Right lobe of liver (tissue), 6 donors: Measurements from ENCODE around the gene PLXNB2. TPM values are rescaled to one million over a fixed set of nuclear protein-coding genes. Genes with fewer than 3 reads are reported as not detected.
A peak's percentile ranks its signal among the peaks of the same experiment; 100 is the strongest.
"Not testable (repeated sequence)": the region's sequence is repeated elsewhere in the genome, so short reads cannot be mapped to it uniquely, and the experiment has no call there.

Experiments
- ATAC-seq, 4 donors: fragments of 200-7000 bp; cut with Tn5 transposase; one replicate each; pipeline ENCODE4 v1.9.1; 2020; ENCODE audit warnings: mild to moderate bottlenecking in 4 of 4, moderate library complexity in 4 of 4
- DNase-seq, 3 donors: peaks; one replicate each; pipeline ENCODE4 v3.0.0-alpha.2; 2020
- H3K27ac ChIP-seq, 3 donors: fragments of 200-600 bp; one replicate each; pipeline ENCODE4 v1.8.0; 2022
- H3K27me3 ChIP-seq, 2 donors: fragments of 200-600 bp; one replicate each; pipeline ENCODE4 v1.8.0; 2022
- H3K36me3 ChIP-seq, 4 donors: fragments of 200-600 bp; sonication (generic) in 1 of 4; one replicate each; pipeline versions ENCODE4 v1.5.1 to v1.8.0; 2017 to 2022; ENCODE audit warnings: control low read depth in 1 of 4
- H3K4me1 ChIP-seq, 4 donors: fragments of 200-600 bp; sonication (generic) in 1 of 4; one replicate each; pipeline versions ENCODE4 v1.5.1 to v1.8.0; 2017 to 2022; ENCODE audit warnings: control low read depth in 1 of 4
- H3K4me3 ChIP-seq, 3 donors: fragments of 200-600 bp; one replicate each; pipeline ENCODE4 v1.8.0; 2022
- H3K9me3 ChIP-seq, 4 donors: fragments of 200-600 bp; sonication (generic) in 1 of 4; one replicate each; pipeline versions ENCODE4 v1.5.1 to v1.8.0; 2017 to 2022; ENCODE audit warnings: control low read depth in 1 of 4
- POLR2A ChIP-seq: fragments of 450-650 bp; IDR thresholded peaks from one replicate; pipeline ENCODE4 v1.6.1; 2017; ENCODE audit warnings: antibody characterized with exemption, mild to moderate bottlenecking
- WGBS: methylation state at CpG from one replicate; pipeline ENCODE4 v1.1.6; 2018; ENCODE audit warnings: low coverage, low lambda C conversion rate; ENCODE audit not compliant: insufficient coverage; ENCODE audit errors: missing lambda C conversion rate; 5-methylcytosine and 5-hydroxymethylcytosine counted together
- intact Hi-C, 2 donors: fragments of 100-400 bp; cut with DNase I; formaldehyde crosslinking; loops; one replicate each; pipeline versions ENCODE4 v1.11.2 to v1.14.1; 2022
- total RNA-seq, 6 experiments: library from RNA; depleted of rRNA in 2 of 6; stranded (reverse); fragments of >200 nt in 2 of 6; fragmentation: NEBNext Ultra II Directional in 3 of 6; extraction: Animal tissue kit (Norgen Biotek cat#: 25700) in 3 of 6; gene quantifications; one replicate each; pipeline versions ENCODE4 v1.1.0 to v1.2.4, GENCODE V29; 2016 to 2023
- TF ChIP-seq, protein P1 (sequence below), 4 donors: fragments of 200-600 bp in 3 of 4; fragments of 450-650 bp in 1 of 4; IDR thresholded peaks; one replicate each; pipeline versions ENCODE4 v1.5.1 to v1.8.0; 2016 to 2022; ENCODE audit warnings: antibody characterized with exemption in 4 of 4, mild to moderate bottlenecking in 2 of 4
- donor health status: DM: no; HTN: yes; CAD: no.
- donor health status: DM: no; HTN: no; CAD: no.
- donor health status: DM: no; HTN: no; CAD: no.
- donor health status: DM: no; HTN: yes; CAD: no.
- donor health status: DM: no; HTN: yes; CAD: no.

Gene PLXNB2
- total RNA-seq, 6 experiments from 2014 or later, result 154 to 181 (median 161) TPM

GRCh38 chr22:50275181-50276055 lies 32.0 kb downstream of the PLXNB2 start:
- peaks cover 6 to 26% (median 10%) of the 10 kb centered on the region in 4 donors for H3K4me1 ChIP-seq
- intact Hi-C loops, result loop anchor here (5.0 to 10.0 kb wide), 2 partner anchors 49 to 52 kb away; partner anchors contain the start of gene DENND6B (in 2 of the 2)
- TF ChIP-seq, protein P1, sequence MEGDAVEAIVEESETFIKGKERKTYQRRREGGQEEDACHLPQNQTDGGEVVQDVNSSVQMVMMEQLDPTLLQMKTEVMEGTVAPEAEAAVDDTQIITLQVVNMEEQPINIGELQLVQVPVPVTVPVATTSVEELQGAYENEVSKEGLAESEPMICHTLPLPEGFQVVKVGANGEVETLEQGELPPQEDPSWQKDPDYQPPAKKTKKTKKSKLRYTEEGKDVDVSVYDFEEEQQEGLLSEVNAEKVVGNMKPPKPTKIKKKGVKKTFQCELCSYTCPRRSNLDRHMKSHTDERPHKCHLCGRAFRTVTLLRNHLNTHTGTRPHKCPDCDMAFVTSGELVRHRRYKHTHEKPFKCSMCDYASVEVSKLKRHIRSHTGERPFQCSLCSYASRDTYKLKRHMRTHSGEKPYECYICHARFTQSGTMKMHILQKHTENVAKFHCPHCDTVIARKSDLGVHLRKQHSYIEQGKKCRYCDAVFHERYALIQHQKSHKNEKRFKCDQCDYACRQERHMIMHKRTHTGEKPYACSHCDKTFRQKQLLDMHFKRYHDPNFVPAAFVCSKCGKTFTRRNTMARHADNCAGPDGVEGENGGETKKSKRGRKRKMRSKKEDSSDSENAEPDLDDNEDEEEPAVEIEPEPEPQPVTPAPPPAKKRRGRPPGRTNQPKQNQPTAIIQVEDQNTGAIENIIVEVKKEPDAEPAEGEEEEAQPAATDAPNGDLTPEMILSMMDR (IDR thresholded peaks at IDR 0.05), result no peak
- no peak for TF ChIP-seq POLR2A
- WGBS, result 70% methylated on average over 2 of the region's 43 CpGs
- H3K36me3 ChIP-seq, result peaks cover 0 to 51% (median 25%) of the 10 kb centered on the region in 4 donors
- DNase-seq (no peak), ATAC-seq (no peak)
- no peak overlapping the region for H3K4me3 ChIP-seq
- no peaks in the 10 kb centered on the region for H3K27me3 ChIP-seq
- H3K9me3 ChIP-seq, result no peaks in the 10 kb centered on the region
- no peak overlapping the region for H3K27ac ChIP-seq

GRCh38 chr22:50274771-50275170 lies 32.7 kb downstream of the PLXNB2 start:
- H3K9me3 ChIP-seq, result no peaks in the 10 kb centered on the region
- no peak overlapping the region for H3K4me3 ChIP-seq
- no peak for DNase-seq
- no peak for ATAC-seq
- 53% methylated on average over 3 of the region's 7 CpGs for WGBS
- intact Hi-C loops, result loop anchor here (5.0 to 10.0 kb wide), 2 partner anchors 50 to 53 kb away; partner anchors contain the start of gene DENND6B (in 2 of the 2)
- H3K36me3 ChIP-seq, result peaks cover 0 to 44% (median 19%) of the 10 kb centered on the region in 4 donors
- H3K27me3 ChIP-seq, result no peaks in the 10 kb centered on the region
- H3K27ac ChIP-seq, result no peak overlapping the region
- peaks cover 6 to 31% (median 11%) of the 10 kb centered on the region in 4 donors for H3K4me1 ChIP-seq
- TF ChIP-seq, protein P1 (IDR thresholded peaks at IDR 0.05), result no peak
- no peak for TF ChIP-seq POLR2A

GRCh38 chr22:50274311-50274710 lies 33.1 kb downstream of the PLXNB2 start:
- Histone ChIP-seq H3K36me3 (peaks cover 0 to 40% (median 14%) of the 10 kb centered on the region in 4 donors), H3K27me3 (no peaks in the 10 kb centered on the region), H3K27ac (no peak overlapping the region), H3K4me3 (no peak overlapping the region), H3K4me1 (peaks cover 6 to 33% (median 12%) of the 10 kb centered on the region in 4 donors), H3K9me3 (no peaks in the 10 kb centered on the region)
- 0% methylated on average over 1 of the region's 7 CpGs for WGBS
- intact Hi-C loops, result loop anchor here in 1 of 2 donors (10.0 kb wide), 1 partner anchor 50 kb away; the partner anchor contains the start of gene DENND6B
- TF ChIP-seq, protein P1 (IDR thresholded peaks at IDR 0.05), result peak in 2 of 4 donors; percentile 24 to 47
- no peak for TF ChIP-seq POLR2A
- peak; percentile 46 to 71 (median 49) for ATAC-seq
- DNase-seq, result peak; percentile 55 to 81 (median 73)

DNA sequence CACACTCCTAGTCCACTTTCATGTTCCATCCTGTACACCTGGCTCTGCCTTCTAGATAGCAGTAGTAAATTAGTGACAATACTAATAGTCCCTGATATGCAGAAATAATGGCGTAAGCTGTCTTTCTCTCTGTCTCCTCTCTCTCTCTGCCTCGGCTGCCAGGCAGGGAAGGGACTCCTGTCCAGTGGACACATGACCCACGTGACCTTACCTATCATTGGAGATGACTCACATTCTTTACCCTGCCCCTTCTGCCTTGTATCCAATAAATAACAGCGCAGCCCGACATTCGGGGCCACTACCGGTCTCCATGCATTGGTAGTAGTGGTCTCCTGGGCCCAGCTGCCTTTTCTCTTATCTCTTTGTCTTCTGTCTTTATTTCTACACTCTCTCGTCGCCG lies 33.7 kb downstream of the PLXNB2 start:
- intact Hi-C loops, result loop anchor here in 1 of 2 donors (10.0 kb wide), 1 partner anchor 51 kb away; the partner anchor contains the start of gene DENND6B
- H3K27me3 ChIP-seq, H3K4me3 ChIP-seq, DNase-seq, H3K9me3 ChIP-seq, ATAC-seq, H3K27ac ChIP-seq: not testable (repeated sequence)
- H3K36me3 ChIP-seq, result peaks cover 0 to 36% (median 11%) of the 10 kb centered on the region in 4 donors
- 61% methylated on average over 6 of the region's 10 CpGs for WGBS
- peaks cover 6 to 39% (median 15%) of the 10 kb centered on the region in 4 donors for H3K4me1 ChIP-seq

- H3K4me1 ChIP-seq, result peaks cover 6 to 43% (median 17%) of the 10 kb centered on the region in 4 donors
- DNase-seq, H3K27ac ChIP-seq, H3K9me3 ChIP-seq, ATAC-seq, H3K27me3 ChIP-seq, H3K4me3 ChIP-seq: not testable (repeated sequence)
- WGBS, result no CpG with 5 or more reads among the region's 11 CpGs
- H3K36me3 ChIP-seq, result peaks cover 0 to 31% (median 11%) of the 10 kb centered on the region in 4 donors
- intact Hi-C loops, result loop anchor here in 1 of 2 donors (10.0 kb wide), 1 partner anchor 51 kb away; the partner anchor contains the start of gene DENND6B
These were observed 34.1 kb downstream of the PLXNB2 start for GRCh38 chr22:50273352-50273751.
